Middle frontal gyrus (tissue), 1 donor: ENCODE measurements around the gene TNFAIP3.
"Not testable (repeated sequence)": the region's sequence is repeated elsewhere in the genome, so short reads cannot be mapped to it uniquely, and the experiment has no call there.

Experiments
- DNase-seq: peaks from one replicate; pipeline ENCODE4 v3.0.0-alpha.2; 2015; ENCODE audit warnings: low spot score; ENCODE audit errors: extremely low spot score

Gene TNFAIP3

GRCh38 chr6:137844773-137845172 is 22.3 kb upstream of the TNFAIP3 start:
- DNase-seq = not testable (repeated sequence)

DNA sequence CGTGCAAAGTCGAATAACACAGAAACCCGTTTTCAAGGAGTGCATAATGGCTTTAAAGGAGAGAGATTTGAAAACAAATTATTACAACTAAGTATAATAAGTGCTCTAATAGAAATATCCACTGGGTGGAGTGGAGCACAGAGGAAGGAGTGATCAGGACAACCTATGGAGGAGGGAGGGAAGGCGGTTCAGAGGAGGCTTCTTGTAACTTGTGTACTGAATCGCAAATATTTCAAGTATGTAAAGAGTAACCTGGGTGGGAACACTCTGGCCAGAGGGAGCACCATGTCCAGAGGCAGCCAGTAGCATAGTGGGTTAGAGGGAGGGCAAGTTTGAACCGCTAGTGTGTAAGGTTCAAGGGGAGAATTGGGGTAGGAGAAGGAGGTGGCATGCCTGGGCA is 21.6 kb upstream of the TNFAIP3 start:
- no peak for DNase-seq

- DNase-seq = no peak
Observed at GRCh38 chr6:137846274-137846673, 20.8 kb upstream of the TNFAIP3 start.

DNA sequence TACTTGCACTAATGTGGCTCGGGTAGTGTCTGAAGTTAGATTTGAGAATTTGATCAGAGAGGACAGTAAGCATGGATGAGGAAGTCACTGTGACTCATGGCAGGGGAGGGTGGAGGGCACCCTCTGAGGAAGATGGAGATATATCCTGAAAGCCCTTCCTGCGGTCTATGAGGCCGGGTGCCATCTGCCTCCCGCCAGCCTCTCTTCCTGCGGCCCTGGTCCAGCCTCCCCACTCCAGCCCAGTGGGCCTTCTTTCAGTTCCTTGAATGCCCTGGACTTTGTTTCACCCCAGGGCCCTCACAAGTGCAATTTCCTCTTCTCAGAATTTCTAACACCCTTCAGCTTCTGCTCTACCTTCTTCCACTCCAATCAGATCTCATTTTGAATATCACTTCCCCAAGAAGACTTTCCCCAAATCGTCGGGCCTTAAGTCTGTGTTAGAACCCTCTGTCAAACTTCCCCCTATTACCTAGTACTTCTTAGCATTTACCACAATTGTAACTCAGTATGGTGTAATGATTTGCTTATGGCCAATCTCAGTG is 20.2 kb upstream of the TNFAIP3 start:
- DNase-seq = no peak

DNA sequence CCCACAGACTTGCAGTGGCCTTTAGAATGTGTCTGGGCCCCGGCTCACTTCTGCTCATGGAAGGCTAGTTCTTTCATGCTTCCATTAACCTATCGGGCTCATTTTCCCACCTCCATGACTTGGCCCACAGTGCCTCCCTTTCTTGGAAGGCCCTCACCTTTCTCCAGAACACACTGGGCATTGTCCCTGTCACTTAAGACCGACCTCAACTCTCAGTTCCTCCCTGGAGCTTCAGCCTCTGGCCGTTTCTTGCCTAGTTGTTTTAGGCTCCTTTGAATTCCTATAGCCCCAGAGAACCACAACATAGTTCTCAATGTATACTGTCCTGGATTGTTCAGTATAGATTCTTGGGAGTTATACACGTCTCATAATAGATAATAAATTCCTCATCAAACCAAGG is 19.3 kb upstream of the TNFAIP3 start:
- DNase-seq = no peak

DNA sequence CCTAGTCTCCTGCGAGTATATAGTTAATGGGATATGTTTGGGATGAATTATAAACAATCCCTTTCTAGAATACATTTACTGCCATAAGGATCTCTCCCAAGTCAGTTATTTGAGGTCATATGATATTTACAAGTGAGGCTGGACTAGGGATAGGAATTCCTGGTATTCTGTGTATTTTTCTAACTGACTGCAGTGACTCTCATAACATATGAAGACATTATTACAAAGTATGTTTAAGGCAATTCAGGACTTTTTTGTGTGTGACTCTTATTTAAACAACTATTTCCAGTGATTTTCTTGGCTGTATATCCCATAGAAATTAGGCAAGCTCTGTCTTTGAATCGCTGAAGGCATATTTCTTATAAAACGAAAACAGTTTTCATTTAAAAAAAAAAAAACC is 18.4 kb upstream of the TNFAIP3 start:
- DNase-seq = no peak

DNA sequence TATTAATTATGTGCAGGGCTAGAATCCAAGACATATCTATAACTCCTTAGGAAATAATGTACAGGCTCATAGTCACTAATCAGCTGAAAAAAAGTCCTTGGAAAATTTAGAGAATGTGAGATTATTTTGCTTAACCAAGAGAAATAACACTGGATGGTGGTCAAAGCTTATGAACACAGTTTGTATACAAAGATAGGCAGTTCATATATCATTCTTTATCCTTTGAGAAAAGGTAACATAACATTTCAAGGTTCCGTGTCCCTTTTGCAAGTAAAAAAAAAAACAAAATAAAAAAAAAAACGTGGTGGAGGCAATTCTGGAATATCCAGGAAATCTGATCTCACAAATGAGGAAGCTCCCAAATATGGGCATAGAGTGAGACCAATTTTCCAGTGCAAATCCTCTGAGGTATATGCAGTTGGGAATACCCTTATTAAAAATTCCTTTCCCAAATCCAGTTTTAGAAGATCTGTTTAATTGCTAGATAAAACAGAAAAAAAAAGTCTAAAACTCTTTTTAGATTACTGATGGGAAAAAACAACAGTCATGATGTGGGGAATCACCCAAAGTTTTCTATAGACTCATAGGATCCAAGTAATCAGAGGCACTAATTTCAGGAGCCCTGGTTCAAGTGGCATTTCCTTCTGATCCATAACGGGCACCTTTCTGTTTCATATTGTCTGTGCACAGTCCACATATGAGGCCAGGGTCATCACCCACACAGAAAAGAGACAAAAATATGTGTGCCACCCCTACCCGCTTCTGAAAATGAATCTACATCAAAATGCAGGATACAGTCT is 17.7 kb upstream of the TNFAIP3 start:
- DNase-seq = no peak

DNA sequence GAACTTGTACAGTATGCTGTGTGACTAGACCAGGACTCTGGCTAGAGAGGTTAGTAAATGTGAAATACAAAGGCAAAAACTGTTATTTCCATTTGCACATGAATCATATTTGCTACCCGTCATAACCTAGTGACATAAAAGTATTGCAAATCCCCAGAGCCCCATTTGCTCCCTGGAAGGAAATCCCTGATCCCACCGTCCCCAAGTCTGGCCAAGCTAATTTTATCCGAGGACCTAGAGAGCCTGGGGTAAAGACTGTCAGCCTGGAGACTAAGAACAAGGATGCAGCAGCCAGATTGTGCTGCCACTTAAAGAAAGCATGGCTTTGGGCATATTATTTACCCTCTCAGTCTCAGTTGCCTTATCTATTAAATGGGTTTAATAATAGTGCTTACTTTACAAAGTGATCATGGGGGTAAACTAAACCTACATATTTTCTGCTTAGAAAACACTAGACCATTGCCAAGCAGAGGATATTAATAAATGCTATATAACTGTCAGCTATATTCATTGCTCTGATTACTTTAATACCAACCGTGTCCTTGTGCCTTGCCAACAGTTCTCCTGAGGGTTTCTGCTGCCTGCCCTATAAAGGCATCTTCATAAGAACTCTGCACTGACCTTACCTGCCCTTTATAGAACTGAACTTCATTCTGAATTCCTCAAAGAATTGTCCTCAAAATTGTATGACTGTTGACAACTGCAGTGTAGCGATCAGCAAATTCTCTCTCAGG is 16.9 kb upstream of the TNFAIP3 start:
- DNase-seq = no peak

GRCh38 chr6:137850816-137851602 is 16.1 kb upstream of the TNFAIP3 start:
- no peak for DNase-seq

DNA sequence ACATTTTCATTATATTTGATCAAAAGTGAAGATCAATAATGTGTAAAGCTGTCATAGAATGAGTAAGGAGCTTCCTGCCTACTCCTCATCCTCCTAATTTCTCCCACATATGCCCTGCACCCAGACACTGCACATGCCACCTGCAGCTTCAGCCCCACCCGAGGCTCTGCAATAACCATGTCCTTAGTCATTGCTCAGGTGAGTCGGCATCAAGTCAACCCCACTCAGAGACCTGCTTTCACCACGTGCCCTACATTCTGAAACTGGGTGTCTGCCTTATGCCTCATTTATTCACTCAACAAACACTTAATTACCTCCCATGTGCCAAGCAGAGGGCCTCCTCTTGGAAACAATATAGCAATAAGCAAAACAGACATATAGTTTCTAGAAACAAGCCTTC is 15.4 kb upstream of the TNFAIP3 start:
- no peak for DNase-seq

GRCh38 chr6:137852346-137852745 is 14.7 kb upstream of the TNFAIP3 start:
- DNase-seq = no peak

GRCh38 chr6:137852811-137853210 is 14.2 kb upstream of the TNFAIP3 start:
- DNase-seq = no peak

GRCh38 chr6:137853569-137854213 is 13.4 kb upstream of the TNFAIP3 start:
- no peak for DNase-seq

DNA sequence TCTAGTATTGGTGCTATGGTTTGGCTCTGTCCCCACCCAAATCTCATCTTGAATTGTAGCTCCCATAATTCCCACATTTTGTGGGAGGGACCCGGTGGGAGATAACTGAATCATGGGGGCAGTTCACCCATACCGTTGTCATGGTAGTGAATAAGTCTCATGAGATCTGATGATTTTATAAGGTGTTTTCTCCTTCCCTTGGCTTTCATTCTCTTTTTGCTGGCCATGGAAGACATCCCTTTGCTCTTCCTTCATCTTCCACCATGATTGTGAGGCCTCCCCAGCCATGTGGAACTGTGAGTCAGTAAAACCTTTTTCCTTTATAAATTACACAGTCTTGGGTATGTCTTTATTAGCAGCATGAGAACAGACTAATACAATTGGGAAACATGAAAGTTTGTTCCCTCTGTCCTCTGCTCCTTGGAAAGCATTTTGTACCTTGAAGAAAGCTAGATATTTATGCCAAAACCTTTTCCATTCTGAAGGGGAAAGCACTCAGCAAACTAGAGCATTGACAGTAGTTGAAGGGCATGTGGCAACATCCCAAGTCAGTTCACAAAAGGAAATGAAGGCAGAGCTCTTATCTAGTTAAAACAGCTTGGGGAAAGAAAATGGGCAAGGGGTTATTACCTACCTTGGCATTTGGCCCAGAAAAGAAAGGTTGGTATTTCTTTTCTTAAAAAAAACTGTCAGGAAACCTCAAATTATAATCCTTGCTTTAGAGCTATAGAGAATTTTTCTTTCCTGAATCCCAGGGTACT is 10.7 kb upstream of the TNFAIP3 start:
- no peak for DNase-seq

DNA sequence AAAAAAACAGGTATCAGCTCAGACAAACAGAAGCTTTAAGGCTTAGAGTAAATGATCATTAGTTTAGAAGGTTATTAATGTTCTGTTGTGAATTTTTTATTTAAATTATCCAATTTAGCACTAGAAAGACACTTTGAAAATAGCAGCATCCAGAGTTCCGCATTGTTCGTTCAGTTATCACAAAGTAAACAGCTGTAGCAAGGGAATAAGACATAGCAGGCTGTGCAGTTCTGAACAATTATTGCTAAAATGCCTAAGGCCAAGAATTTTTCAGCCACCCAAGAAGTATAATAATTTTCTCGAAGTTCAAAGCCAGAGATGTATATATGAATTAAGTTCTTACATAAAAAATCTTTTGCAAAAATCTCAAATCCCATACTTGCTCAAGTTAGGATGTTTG is 8.0 kb upstream of the TNFAIP3 start:
- no peak for DNase-seq

DNA sequence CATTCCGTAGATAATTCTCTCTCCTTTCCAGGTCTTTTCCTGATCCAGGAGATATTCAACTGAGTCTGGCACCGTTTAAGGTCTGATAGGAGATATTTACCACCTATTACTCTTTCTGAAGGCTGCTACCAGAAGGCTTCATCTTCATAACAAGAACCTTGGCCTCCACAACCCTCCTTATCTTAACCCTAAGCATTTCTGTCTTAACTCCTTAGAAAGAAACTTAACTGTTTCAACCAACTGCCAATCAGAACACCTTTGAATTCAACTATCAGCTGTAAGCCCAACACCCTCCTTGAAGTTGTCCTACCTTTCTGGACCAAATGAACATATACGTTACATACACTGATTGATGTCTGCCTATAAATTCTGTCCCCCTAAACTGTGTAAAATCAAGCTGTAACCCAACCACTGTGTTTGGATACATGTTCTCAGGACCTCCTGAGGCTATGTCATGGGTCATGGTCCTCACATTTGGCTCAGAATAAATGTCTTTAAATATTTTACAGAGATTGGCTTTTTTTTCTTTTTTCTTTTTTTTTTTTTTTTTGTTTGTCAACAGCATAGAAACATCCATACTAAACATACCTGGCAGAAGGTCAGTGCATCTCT is 6.6 kb upstream of the TNFAIP3 start:
- no peak for DNase-seq

- DNase-seq = no peak
Observed at GRCh38 chr6:137861550-137862337, 5.3 kb upstream of the TNFAIP3 start.

- no peak for DNase-seq
Observed at GRCh38 chr6:137862419-137863090, 4.5 kb upstream of the TNFAIP3 start.
